ENCODE measurements around the gene ZNF555. TPM values are rescaled to one million over a fixed set of nuclear protein-coding genes. Genes with fewer than 3 reads are reported as not detected.
A peak's percentile ranks its signal among the peaks of the same experiment; 100 is the strongest.

Gene ZNF555
- total RNA-seq, 4 donors from 2014 or later: 1.9 to 5.5 (median 2.7) TPM

DNA sequence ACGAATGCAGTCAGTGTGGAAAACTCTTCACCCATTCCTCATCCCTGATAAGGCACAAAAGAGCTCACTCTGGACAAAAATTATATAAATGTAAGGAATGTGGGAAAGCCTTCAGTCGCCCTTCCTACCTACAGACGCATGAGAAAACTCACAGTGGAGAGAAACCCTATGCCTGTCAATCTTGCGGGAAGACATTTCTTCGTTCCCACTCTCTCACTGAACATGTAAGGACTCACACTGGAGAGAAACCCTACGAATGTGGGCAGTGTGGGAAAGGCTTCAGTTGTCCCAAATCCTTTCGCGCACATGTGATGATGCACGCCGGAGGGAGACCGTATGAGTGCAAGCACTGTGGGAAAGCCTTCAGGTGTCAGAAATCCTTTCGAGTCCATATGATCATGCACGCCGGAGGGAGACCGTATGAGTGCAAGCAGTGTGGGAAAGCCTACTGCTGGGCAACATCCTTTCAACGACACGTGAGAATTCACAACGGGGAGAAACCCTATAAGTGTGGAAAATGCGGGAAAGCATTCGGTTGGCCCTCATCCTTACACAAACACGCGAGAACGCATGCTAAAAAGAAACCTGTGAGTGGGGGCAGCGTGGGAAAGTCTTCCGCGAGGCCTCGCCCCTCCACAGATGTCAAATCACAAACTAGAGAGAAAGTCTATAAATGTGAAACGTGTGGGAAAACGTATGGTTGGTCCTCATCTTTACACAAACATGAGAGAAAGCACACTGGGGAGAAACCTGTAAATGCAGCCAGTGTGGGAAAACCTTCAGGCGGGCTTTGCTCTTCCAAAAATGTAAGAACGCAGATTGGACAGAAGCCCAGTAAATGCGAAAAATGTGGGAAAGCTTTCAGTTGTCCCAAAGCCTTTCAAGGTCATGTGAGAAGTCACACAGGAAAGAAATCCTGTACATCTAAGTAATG lies 36.4 kb downstream of the ZNF555 start:
- in situ Hi-C loops (cut with MboI; ENCODE audit: low sequenced_read_pairs in 4 of 4) (loop anchor here in 1 of 4 donors (10.0 kb wide), 1 partner anchor 53 kb away; no protein-coding TSS in a partner anchor), intact Hi-C loops (cut with DNase I; ENCODE audit: low total_unique reads) (no loop called here)
- Histone ChIP-seq H3K36me3 (peaks cover 0 to 22% of the 10 kb centered on the region in 2 donors), H3K4me1 (no peaks in the 10 kb centered on the region), H3K9me3 (peaks cover 7 to 29% (median 19%) of the 10 kb centered on the region in 3 donors), H3K27ac (no peak overlapping the region), H3K4me3 (peak overlapping the region in 1 of 4 donors; percentile 6), H3K27me3 (no peaks in the 10 kb centered on the region)
- TF ChIP-seq POLR2A (IDR thresholded peaks at IDR 0.05): no peak
- TF ChIP-seq, protein P1, sequence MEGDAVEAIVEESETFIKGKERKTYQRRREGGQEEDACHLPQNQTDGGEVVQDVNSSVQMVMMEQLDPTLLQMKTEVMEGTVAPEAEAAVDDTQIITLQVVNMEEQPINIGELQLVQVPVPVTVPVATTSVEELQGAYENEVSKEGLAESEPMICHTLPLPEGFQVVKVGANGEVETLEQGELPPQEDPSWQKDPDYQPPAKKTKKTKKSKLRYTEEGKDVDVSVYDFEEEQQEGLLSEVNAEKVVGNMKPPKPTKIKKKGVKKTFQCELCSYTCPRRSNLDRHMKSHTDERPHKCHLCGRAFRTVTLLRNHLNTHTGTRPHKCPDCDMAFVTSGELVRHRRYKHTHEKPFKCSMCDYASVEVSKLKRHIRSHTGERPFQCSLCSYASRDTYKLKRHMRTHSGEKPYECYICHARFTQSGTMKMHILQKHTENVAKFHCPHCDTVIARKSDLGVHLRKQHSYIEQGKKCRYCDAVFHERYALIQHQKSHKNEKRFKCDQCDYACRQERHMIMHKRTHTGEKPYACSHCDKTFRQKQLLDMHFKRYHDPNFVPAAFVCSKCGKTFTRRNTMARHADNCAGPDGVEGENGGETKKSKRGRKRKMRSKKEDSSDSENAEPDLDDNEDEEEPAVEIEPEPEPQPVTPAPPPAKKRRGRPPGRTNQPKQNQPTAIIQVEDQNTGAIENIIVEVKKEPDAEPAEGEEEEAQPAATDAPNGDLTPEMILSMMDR (IDR thresholded peaks at IDR 0.05 in 4 of 5, conservative IDR thresholded peaks at IDR 0.05 in 1 of 5): no peak
- DNase-seq (no peak), ATAC-seq (no peak)

DNA sequence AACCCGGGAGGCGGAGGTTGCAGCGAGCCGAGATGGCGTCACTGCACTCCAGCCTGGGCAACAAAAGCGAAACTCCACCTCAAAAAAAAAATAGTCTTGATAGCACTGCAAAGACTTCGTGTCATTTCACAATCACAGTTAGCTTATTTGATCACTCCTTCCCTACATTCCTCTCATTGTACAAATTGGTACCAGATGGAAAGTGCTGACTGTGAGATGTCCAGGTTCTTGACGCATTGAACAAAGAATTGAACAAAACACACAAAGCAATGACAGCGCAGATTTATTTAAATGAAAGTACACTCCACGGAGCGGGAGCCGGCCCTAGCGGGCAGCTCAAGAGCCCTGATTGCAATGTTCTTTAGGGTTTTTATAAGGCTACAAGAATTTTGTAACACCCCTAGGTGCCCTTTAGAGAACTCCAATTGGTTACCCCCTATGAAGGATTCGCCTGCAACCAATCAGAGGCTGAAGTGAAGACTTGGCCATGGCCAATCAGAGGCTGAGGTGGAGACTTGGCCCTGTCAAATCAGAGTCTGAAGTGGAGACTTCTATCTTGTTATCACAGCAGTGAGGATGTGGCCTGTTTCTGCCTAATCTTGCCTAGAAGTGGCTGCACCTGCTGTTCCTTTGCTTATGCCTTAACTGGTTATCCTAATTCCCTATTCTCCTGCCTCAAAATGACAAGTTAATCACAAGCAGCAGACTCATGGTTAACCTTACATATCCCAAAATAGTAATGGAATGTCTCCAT lies 42.6 kb downstream of the ZNF555 start:
- intact Hi-C loops (cut with DNase I; ENCODE audit: low total_unique reads): no loop called here
- TF ChIP-seq POLR2A (IDR thresholded peaks at IDR 0.05): no peak
- TF ChIP-seq, protein P1 (IDR thresholded peaks at IDR 0.05 in 4 of 5, conservative IDR thresholded peaks at IDR 0.05 in 1 of 5): no peak
- in situ Hi-C loops (cut with MboI; ENCODE audit: low sequenced_read_pairs in 4 of 4): loop anchor here in 1 of 4 donors (10.0 kb wide), 1 partner anchor 281 kb away; no protein-coding TSS in a partner anchor

DNA sequence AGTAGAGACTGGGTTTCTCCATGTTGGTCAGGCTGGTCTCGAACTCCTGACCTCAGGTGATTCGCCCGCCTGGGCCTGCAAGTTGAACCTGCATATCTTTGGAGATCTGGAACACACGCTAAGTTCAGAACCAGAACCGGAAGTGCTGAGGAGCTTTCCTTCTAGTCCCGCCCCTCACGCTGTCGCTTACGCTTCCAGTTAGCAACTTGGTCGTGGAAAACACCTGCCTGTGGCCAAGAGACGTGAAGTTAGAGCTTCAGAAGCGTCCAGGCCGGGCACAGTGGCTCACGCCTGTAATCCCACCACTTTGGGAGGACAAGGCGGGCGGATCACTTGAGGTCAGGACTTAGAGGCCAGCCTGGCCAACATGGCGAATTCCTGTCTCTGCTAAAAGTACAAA lies 44.5 kb downstream of the ZNF555 start:
- in situ Hi-C loops (cut with MboI; ENCODE audit: low sequenced_read_pairs in 4 of 4): loop anchor here in 1 of 4 donors (10.0 kb wide), 1 partner anchor 279 kb away; no protein-coding TSS in a partner anchor
- intact Hi-C loops (cut with DNase I; ENCODE audit: low total_unique reads): loop anchor here (2.0 kb wide), 1 partner anchor 277 kb away; no protein-coding TSS in a partner anchor

More for the DNA sequence above, 42.6 kb downstream of the ZNF555 start:
- H3K36me3 ChIP-seq: no peaks in the 10 kb centered on the region
- peaks cover 5 to 7% of the 10 kb centered on the region in 2 donors for H3K4me1 ChIP-seq
- no peak for ATAC-seq
- no peak overlapping the region for H3K27ac ChIP-seq
- no peak for DNase-seq
- no peaks in the 10 kb centered on the region for H3K27me3 ChIP-seq
- H3K9me3 ChIP-seq: no peaks in the 10 kb centered on the region
- H3K4me3 ChIP-seq: no peak overlapping the region

DNA sequence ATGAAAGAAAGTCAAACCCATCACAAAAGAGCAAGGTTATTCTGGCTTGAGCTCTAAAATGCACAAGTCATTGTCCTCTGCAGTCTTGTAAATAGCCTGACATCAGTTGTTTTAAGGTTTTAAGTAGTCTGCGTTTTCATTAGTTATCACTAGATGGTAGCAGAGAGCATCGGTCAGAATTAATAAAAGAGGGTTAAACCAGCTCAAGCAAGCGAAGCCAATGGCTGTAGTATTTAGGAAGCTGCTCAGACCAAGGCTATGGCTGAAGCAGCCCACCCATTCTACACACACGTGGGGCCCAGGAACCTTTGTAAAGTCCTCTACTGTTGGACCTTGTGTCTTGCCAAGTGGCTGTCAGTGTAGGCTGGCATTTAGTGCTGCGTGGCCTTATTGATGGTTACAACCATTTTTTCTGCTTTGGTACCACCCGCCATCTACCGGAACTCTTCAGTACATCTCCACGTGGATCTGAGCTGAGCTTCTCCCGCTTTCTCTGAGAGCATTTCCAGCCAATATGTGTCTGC lies 46.2 kb downstream of the ZNF555 start:
- intact Hi-C loops (cut with DNase I; ENCODE audit: low total_unique reads): loop anchor here (2.0 kb wide), 1 partner anchor 275 kb away; no protein-coding TSS in a partner anchor
- no peak overlapping the region for H3K27ac ChIP-seq
- peaks cover 5 to 7% of the 10 kb centered on the region in 2 donors for H3K4me1 ChIP-seq
- H3K4me3 ChIP-seq: no peak overlapping the region
- H3K9me3 ChIP-seq: no peaks in the 10 kb centered on the region
- ATAC-seq: peak; percentile 65 to 74
- in situ Hi-C loops (cut with MboI; ENCODE audit: low sequenced_read_pairs in 4 of 4): loop anchor here in 1 of 4 donors (10.0 kb wide), 1 partner anchor 277 kb away; no protein-coding TSS in a partner anchor
- H3K36me3 ChIP-seq: no peaks in the 10 kb centered on the region
- H3K27me3 ChIP-seq: peaks cover 0 to 6% (median 0%) of the 10 kb centered on the region in 3 donors
- TF ChIP-seq POLR2A (IDR thresholded peaks at IDR 0.05): no peak
- TF ChIP-seq, protein P1 (IDR thresholded peaks at IDR 0.05 in 4 of 5, conservative IDR thresholded peaks at IDR 0.05 in 1 of 5): peak; percentile 19 to 62 (median 48)
- no peak for DNase-seq

More for the DNA sequence above, 44.5 kb downstream of the ZNF555 start:
- TF ChIP-seq POLR2A (IDR thresholded peaks at IDR 0.05): no peak
- TF ChIP-seq, protein P1 (IDR thresholded peaks at IDR 0.05 in 4 of 5, conservative IDR thresholded peaks at IDR 0.05 in 1 of 5): no peak
- Histone ChIP-seq H3K4me1 (peaks cover 5 to 7% of the 10 kb centered on the region in 2 donors), H3K9me3 (no peaks in the 10 kb centered on the region), H3K27ac (no peak overlapping the region), H3K27me3 (no peaks in the 10 kb centered on the region), H3K36me3 (no peaks in the 10 kb centered on the region), H3K4me3 (no peak overlapping the region)
- no peak for DNase-seq
- no peak for ATAC-seq
